Measurements from ENCODE around the gene JARID2. TPM values are rescaled to one million over a fixed set of nuclear protein-coding genes. Genes with fewer than 3 reads are reported as not detected.

JARID2 gene
- total RNA-seq, 4 donors from 2014 or later: 10.8 to 31.6 (median 14.3) TPM

DNA sequence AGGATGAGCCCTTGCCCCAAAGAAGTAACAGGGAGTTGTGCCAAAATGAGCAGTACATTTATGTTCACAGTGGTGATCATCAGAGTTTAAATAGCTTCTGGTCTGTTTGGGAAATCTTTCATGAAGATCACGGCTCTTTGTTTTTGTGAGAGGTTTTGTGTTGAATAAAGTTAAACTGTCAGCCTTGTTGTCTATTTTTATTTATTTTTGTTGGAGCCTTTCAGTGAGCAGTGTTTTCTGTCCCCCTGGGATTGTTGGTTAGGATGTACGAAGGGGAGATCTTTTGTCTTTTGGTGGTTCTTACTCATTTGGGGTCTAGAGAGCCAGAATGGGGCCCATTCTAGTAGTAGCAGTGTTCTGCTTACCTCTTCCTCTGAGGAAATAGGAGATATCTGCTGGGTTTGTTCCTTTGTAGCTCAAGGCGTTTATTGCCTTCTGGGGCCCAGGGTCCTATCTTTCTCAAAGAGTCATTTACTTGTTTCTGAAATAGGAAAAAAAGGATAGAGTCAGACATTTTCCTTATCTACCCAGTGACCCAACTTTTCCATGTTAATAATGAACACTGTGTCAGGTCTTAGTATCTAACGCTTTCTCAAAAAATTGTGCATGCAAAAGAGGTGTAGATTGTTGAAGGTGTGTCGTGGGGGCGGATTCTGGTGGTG lies 157.4 kb downstream of the JARID2 start:
- TF ChIP-seq CTCF (IDR thresholded peaks at IDR 0.05): no peak
- DNase-seq (ENCODE audit: low spot score): no peak
- ATAC-seq (ENCODE audit: low FRiP score): no peak

DNA sequence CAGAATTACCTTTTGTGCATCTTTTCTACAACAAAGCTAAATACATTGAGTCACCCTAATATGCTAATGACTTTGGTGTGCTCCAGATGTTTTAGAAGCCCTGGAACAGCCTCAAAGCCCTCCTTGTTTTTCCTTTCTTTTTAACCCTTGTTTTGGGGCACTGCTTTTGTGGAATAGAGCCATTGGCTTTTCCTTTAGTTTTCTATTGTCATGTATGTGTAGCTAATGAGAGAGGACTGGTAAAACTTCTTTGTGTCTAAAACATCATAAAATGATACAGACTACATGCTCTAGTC lies 158.8 kb downstream of the JARID2 start:
- TF ChIP-seq CTCF (IDR thresholded peaks at IDR 0.05): no peak
- DNase-seq (ENCODE audit: low spot score) (no peak), ATAC-seq (ENCODE audit: low FRiP score) (no peak)

- no peak for DNase-seq (ENCODE audit: low spot score)
- TF ChIP-seq CTCF (IDR thresholded peaks at IDR 0.05): no peak
- ATAC-seq (ENCODE audit: low FRiP score): no peak
These were observed 159.5 kb downstream of the JARID2 start for GRCh38 chr6:15405129-15406068.

GRCh38 chr6:15406452-15406851 lies 160.6 kb downstream of the JARID2 start:
- DNase-seq (ENCODE audit: low spot score): no peak
- no peak for TF ChIP-seq CTCF (IDR thresholded peaks at IDR 0.05)
- no peak for ATAC-seq (ENCODE audit: low FRiP score)

GRCh38 chr6:15408008-15408407 lies 162.1 kb downstream of the JARID2 start:
- no peak for ATAC-seq (ENCODE audit: low FRiP score)
- no peak for TF ChIP-seq CTCF (IDR thresholded peaks at IDR 0.05)
- DNase-seq (ENCODE audit: low spot score): no peak

GRCh38 chr6:15408758-15409157 lies 162.9 kb downstream of the JARID2 start:
- no peak for DNase-seq (ENCODE audit: low spot score)
- ATAC-seq (ENCODE audit: low FRiP score): no peak
- TF ChIP-seq CTCF (IDR thresholded peaks at IDR 0.05): no peak
